Measurements from ENCODE around the gene PNPLA1.
"Not testable (repeated sequence)": the region's sequence is repeated elsewhere in the genome, so short reads cannot be mapped to it uniquely, and the experiment has no call there.

PNPLA1 gene

GRCh38 chr6:36335465-36336207 lies 65.8 kb downstream of the PNPLA1 start:
- TF ChIP-seq POLR2A (IDR thresholded peaks at IDR 0.05; ENCODE audit: low read depth, low read length) = no peak
- DNase-seq (ENCODE audit: insufficient read length, low spot score) = no peak
- FAIRE-seq = no peak

- TF ChIP-seq POLR2A (IDR thresholded peaks at IDR 0.05; ENCODE audit: low read depth, low read length) = no peak
- DNase-seq (ENCODE audit: insufficient read length, low spot score) (no peak), FAIRE-seq (no peak)
Measured at GRCh38 chr6:36336208-36336710, 66.4 kb downstream of the PNPLA1 start.

GRCh38 chr6:36336779-36337241 lies 67.0 kb downstream of the PNPLA1 start, which contains the start of gene BNIP5:
Gene BNIP5, minus strand, starts transcription at chr6:36336888. Its CDS starts 6,198 bp downstream, at chr6:36330690.
- FAIRE-seq (no peak), DNase-seq (ENCODE audit: insufficient read length, low spot score) (no peak)
- TF ChIP-seq POLR2A (IDR thresholded peaks at IDR 0.05; ENCODE audit: low read depth, low read length) = no peak

GRCh38 chr6:36337814-36338213 lies 68.0 kb downstream of the PNPLA1 start:
- FAIRE-seq (no peak), DNase-seq (ENCODE audit: insufficient read length, low spot score) (no peak)
- TF ChIP-seq POLR2A (IDR thresholded peaks at IDR 0.05; ENCODE audit: low read depth, low read length) = no peak

GRCh38 chr6:36338223-36338622 lies 68.4 kb downstream of the PNPLA1 start:
- DNase-seq (ENCODE audit: insufficient read length, low spot score); FAIRE-seq: not testable (repeated sequence)

- FAIRE-seq = no peak
- DNase-seq (ENCODE audit: insufficient read length, low spot score) = no peak
- no peak for TF ChIP-seq POLR2A (IDR thresholded peaks at IDR 0.05; ENCODE audit: low read depth, low read length)
Measured at GRCh38 chr6:36339146-36339545, 69.3 kb downstream of the PNPLA1 start.

- no peak for TF ChIP-seq POLR2A (IDR thresholded peaks at IDR 0.05; ENCODE audit: low read depth, low read length)
- DNase-seq (ENCODE audit: insufficient read length, low spot score) (no peak), FAIRE-seq (no peak)
Measured at GRCh38 chr6:36340306-36340617, 70.4 kb downstream of the PNPLA1 start.

- FAIRE-seq = no peak
Measured at GRCh38 chr6:36340618-36341454, 71.0 kb downstream of the PNPLA1 start.

GRCh38 chr6:36343109-36343680 lies 73.3 kb downstream of the PNPLA1 start:
- no peak for FAIRE-seq
- no peak for DNase-seq (ENCODE audit: insufficient read length, low spot score)
- no peak for TF ChIP-seq POLR2A (IDR thresholded peaks at IDR 0.05; ENCODE audit: low read depth, low read length)

More at GRCh38 chr6:36340618-36341454, 71.0 kb downstream of the PNPLA1 start:
- peak; percentile 78 for DNase-seq (ENCODE audit: insufficient read length, low spot score)
- TF ChIP-seq POLR2A (IDR thresholded peaks at IDR 0.05; ENCODE audit: low read depth, low read length) = no peak

GRCh38 chr6:36345681-36346466 lies 76.0 kb downstream of the PNPLA1 start:
- DNase-seq (ENCODE audit: insufficient read length, low spot score) (no peak), FAIRE-seq (no peak)
- no peak for TF ChIP-seq POLR2A (IDR thresholded peaks at IDR 0.05; ENCODE audit: low read depth, low read length)

- DNase-seq (ENCODE audit: insufficient read length, low spot score) (no peak), FAIRE-seq (no peak)
- no peak for TF ChIP-seq POLR2A (IDR thresholded peaks at IDR 0.05; ENCODE audit: low read depth, low read length)
Measured at GRCh38 chr6:36346486-36347273, 76.8 kb downstream of the PNPLA1 start.

GRCh38 chr6:36347621-36348020 lies 77.8 kb downstream of the PNPLA1 start:
- DNase-seq (ENCODE audit: insufficient read length, low spot score) (no peak), FAIRE-seq (no peak)
- TF ChIP-seq POLR2A (IDR thresholded peaks at IDR 0.05; ENCODE audit: low read depth, low read length) = no peak

- no peak for DNase-seq (ENCODE audit: insufficient read length, low spot score)
- no peak for TF ChIP-seq POLR2A (IDR thresholded peaks at IDR 0.05; ENCODE audit: low read depth, low read length)
- FAIRE-seq = no peak
Measured at GRCh38 chr6:36349240-36349639, 79.4 kb downstream of the PNPLA1 start.
